Activated CD4-positive, CD25-positive, alpha-beta regulatory T cell treated with anti-CD3 and anti-CD28 coated beads, Interleukin-2, amount 50 U/mL, for 72 hours (primary cell): ENCODE measurements around the gene ZNF789.
"Not testable (repeated sequence)": the region's sequence is repeated elsewhere in the genome, so short reads cannot be mapped to it uniquely, and the experiment has no call there.

Experiments used
- DNase-seq: peaks from one replicate; pipeline ENCODE4 v3.0.0; 2021

ZNF789 gene

GRCh38 chr7:99472561-99473314 lies at the start of gene ZNF789:
TSS of gene ZNF789 (plus strand) at chr7:99472890. CDS start at chr7:99476457, 3,567 bp downstream.
- DNase-seq, result peak; percentile 95

- no peak for DNase-seq
Measured at GRCh38 chr7:99424932-99425730, 47.6 kb upstream of the ZNF789 start.

- DNase-seq, result no peak
Measured at GRCh38 chr7:99428972-99429566, 43.6 kb upstream of the ZNF789 start.

GRCh38 chr7:99429756-99430155 lies 42.9 kb upstream of the ZNF789 start:
- DNase-seq, result no peak

GRCh38 chr7:99431756-99432540 lies 40.7 kb upstream of the ZNF789 start:
- not testable (repeated sequence) for DNase-seq

GRCh38 chr7:99433158-99433557 lies 39.5 kb upstream of the ZNF789 start:
- no peak for DNase-seq

GRCh38 chr7:99437946-99438572 lies 34.6 kb upstream of the ZNF789 start:
- DNase-seq, result no peak

GRCh38 chr7:99438573-99439480 lies 33.9 kb upstream of the ZNF789 start, which contains the start of the genes CPSF4 and PTCD1:
TSS of gene CPSF4 (plus strand) at chr7:99438943. CDS start at chr7:99439083, 140 bp downstream.
TSS of gene PTCD1 (minus strand) at chr7:99438798. CDS start at chr7:99435242, 3,556 bp downstream.
- DNase-seq, result peak; percentile 90

- no peak for DNase-seq
Measured at GRCh38 chr7:99440195-99440594, 32.5 kb upstream of the ZNF789 start.

GRCh38 chr7:99446096-99446495 lies 26.6 kb upstream of the ZNF789 start:
- DNase-seq, result no peak

GRCh38 chr7:99447943-99448342 lies 24.7 kb upstream of the ZNF789 start:
- DNase-seq, result no peak

GRCh38 chr7:99448855-99449254 lies 23.8 kb upstream of the ZNF789 start:
- no peak for DNase-seq

GRCh38 chr7:99449326-99449725 lies 23.4 kb upstream of the ZNF789 start:
- no peak for DNase-seq

GRCh38 chr7:99451936-99452335 lies 20.8 kb upstream of the ZNF789 start:
- no peak for DNase-seq

GRCh38 chr7:99452541-99452940 lies 20.1 kb upstream of the ZNF789 start:
- no peak for DNase-seq

GRCh38 chr7:99453105-99453504 lies 19.6 kb upstream of the ZNF789 start:
- DNase-seq, result no peak

- DNase-seq, result no peak
Measured at GRCh38 chr7:99455874-99456273, 16.8 kb upstream of the ZNF789 start.

GRCh38 chr7:99456288-99456687 lies 16.4 kb upstream of the ZNF789 start:
- no peak for DNase-seq

- DNase-seq, result no peak
Measured at GRCh38 chr7:99457050-99457649, 15.5 kb upstream of the ZNF789 start.

- DNase-seq, result no peak
Measured at GRCh38 chr7:99457650-99458493, 14.8 kb upstream of the ZNF789 start.
